H1 (cell line): ENCODE measurements around the gene TMEM79. TPM values are rescaled to one million over a fixed set of nuclear protein-coding genes. Genes with fewer than 3 reads are reported as not detected.

ENCODE experiments used
- CTCF ChIA-PET: fragments of 300-600 bp; sonication (Branson Sonifier 250); formaldehyde crosslinking; loops from one replicate; lab custom pipeline; 2021; ENCODE audit not compliant: partially characterized antibody; lab: Charles Lee
- POLR2A ChIA-PET: fragments of 300-600 bp; sonication (Branson Sonifier 250); formaldehyde crosslinking; loops from one replicate; lab custom pipeline; 2021; ENCODE audit warnings: inconsistent platforms; ENCODE audit not compliant: partially characterized antibody; lab: Charles Lee
- DNase-seq, 2 experiments: peaks; one replicate each; pipeline versions ENCODE4 v3.0.0 to v3.0.0-alpha.2; 2010 to 2022; ENCODE audit warnings: low spot score in 2 of 2, low read depth in 1 of 2, mixed read lengths in 1 of 2
- FAIRE-seq: peaks from 2 replicates; lab custom pipeline; 2011; peaks lifted over from hg19 to GRCh38; lab: Jason Lieb, UNC
- H2AFZ ChIP-seq: 2 replicates; pipeline ENCODE4 v1.8.1; 2012; ENCODE audit warnings: low read length, inconsistent platforms
- H2AK5ac ChIP-seq: 2 replicates; pipeline ENCODE4 v1.6.1; 2013; ENCODE audit warnings: low read depth, low read length
- H2BK120ac ChIP-seq: replicated peaks from 2 replicates; pipeline ENCODE3; 2013; ENCODE audit warnings: low read depth, low read length, inconsistent platforms
- H2BK12ac ChIP-seq: 2 replicates; pipeline ENCODE4 v1.6.1; 2013; ENCODE audit warnings: low read depth, low read length
- H2BK15ac ChIP-seq: 2 replicates; pipeline ENCODE4 v1.6.1; 2013; ENCODE audit warnings: low read length
- H2BK20ac ChIP-seq: 2 replicates; pipeline ENCODE4 v1.6.1; 2013; ENCODE audit warnings: low read length
- H2BK5ac ChIP-seq: 2 replicates; pipeline ENCODE4 v1.6.1; 2013; ENCODE audit warnings: low read depth, low read length
- H3K14ac ChIP-seq: 2 replicates; pipeline ENCODE4 v1.6.1; 2013; ENCODE audit warnings: inconsistent platforms; ENCODE audit not compliant: insufficient read length
- H3K18ac ChIP-seq: 2 replicates; pipeline ENCODE4 v1.6.1; 2013; ENCODE audit warnings: low read length; ENCODE audit errors: extremely low read depth
- H3K23ac ChIP-seq: 2 replicates; pipeline ENCODE4 v1.6.1; 2013; ENCODE audit warnings: inconsistent platforms; ENCODE audit not compliant: insufficient read length
- H3K23me2 ChIP-seq: 2 replicates; pipeline ENCODE4 v1.6.1; 2013; ENCODE audit warnings: low read depth, low read length
- H3K27ac ChIP-seq: 2 replicates; pipeline ENCODE4 v1.6.1; 2011; ENCODE audit warnings: low read depth, low read length, inconsistent platforms
- H3K27me3 ChIP-seq, 4 experiments: replicated peaks in 1 of 4; 1 replicate in 1 of 4; 2 replicates in 3 of 4; pipeline versions ENCODE4 v1.6.1 to v1.8.1; 2011 to 2013; ENCODE audit warnings: low read length in 3 of 4, mild to moderate bottlenecking in 3 of 4, inconsistent platforms in 2 of 4, mixed read lengths in 2 of 4, moderate library complexity in 1 of 4; ENCODE audit not compliant: control insufficient read depth in 3 of 4, insufficient read depth in 3 of 4; ENCODE audit errors: extremely low read depth in 1 of 4
- H3K36me3 ChIP-seq, 4 experiments: 2 replicates each; pipeline versions ENCODE4 v1.6.1 to v1.8.1; 2011 to 2013; ENCODE audit warnings: mild to moderate bottlenecking in 4 of 4, low read length in 3 of 4, moderate library complexity in 2 of 4, control low read depth in 1 of 4, inconsistent platforms in 1 of 4; ENCODE audit not compliant: insufficient read depth in 4 of 4, control insufficient read depth in 2 of 4
- H3K4ac ChIP-seq: replicated peaks from 2 replicates; pipeline ENCODE3; 2013; ENCODE audit warnings: low read length, low read depth, mixed read lengths, inconsistent platforms; ENCODE audit not compliant: insufficient read length
- H3K4me1 ChIP-seq, 4 experiments: replicated peaks in 1 of 4; 1 replicate in 1 of 4; 2 replicates in 3 of 4; pipeline versions ENCODE4 v1.6.1 to v1.8.1; 2011 to 2013; ENCODE audit warnings: low read length in 3 of 4, inconsistent platforms in 2 of 4, mixed read lengths in 1 of 4; ENCODE audit not compliant: insufficient read depth in 4 of 4, control insufficient read depth in 3 of 4
- H3K4me2 ChIP-seq, 2 experiments: 2 replicates each; pipeline versions ENCODE4 v1.6.1 to v1.8.1; 2011 to 2013; ENCODE audit warnings: low read depth in 2 of 2, low read length in 2 of 2, control low read depth in 1 of 2, inconsistent platforms in 1 of 2, mild to moderate bottlenecking in 1 of 2; ENCODE audit not compliant: insufficient read depth in 1 of 2
- H3K4me3 ChIP-seq, 4 experiments: fragments of 200-600, 300-600 bp in 1 of 4; sonication (generic), shearing (Covaris generic), sonication (Bioruptor Twin) in 1 of 4; 2 replicates each; pipeline versions ENCODE4 v1.5.1 to v1.8.1; 2011 to 2016; ENCODE audit warnings: low read length in 4 of 4, low read depth in 3 of 4, control low read depth in 2 of 4, inconsistent platforms in 2 of 4, mild to moderate bottlenecking in 2 of 4, mixed read lengths in 1 of 4, moderate library complexity in 1 of 4; ENCODE audit not compliant: insufficient read depth in 2 of 4; ENCODE audit errors: extremely low read depth in 1 of 4
- H3K56ac ChIP-seq: replicated peaks from 2 replicates; pipeline ENCODE3; 2013; ENCODE audit warnings: low read depth, mild to moderate bottlenecking, mixed read lengths, low read length, inconsistent platforms; ENCODE audit not compliant: insufficient read length
- H3K79me1 ChIP-seq: 2 replicates; pipeline ENCODE4 v1.6.1; 2013; ENCODE audit warnings: low read depth, low read length, control low read depth
- H3K79me2 ChIP-seq, 2 experiments: 2 replicates each; pipeline versions ENCODE4 v1.6.1 to v1.8.1; 2012 to 2013; ENCODE audit warnings: low read length in 2 of 2, mild to moderate bottlenecking in 2 of 2, inconsistent platforms in 1 of 2; ENCODE audit not compliant: insufficient read depth in 2 of 2, control insufficient read depth in 1 of 2
- H3K9ac ChIP-seq, 4 experiments: replicated peaks in 1 of 4; 1 replicate in 1 of 4; 2 replicates in 3 of 4; pipeline versions ENCODE4 v1.6.1 to v1.8.1; 2011 to 2013; ENCODE audit warnings: low read depth in 3 of 4, low read length in 3 of 4, control low read depth in 2 of 4, mild to moderate bottlenecking in 2 of 4, moderate library complexity in 2 of 4, inconsistent platforms in 1 of 4; ENCODE audit errors: extremely low read depth in 1 of 4
- H3K9me3 ChIP-seq, 2 experiments: 2 replicates each; pipeline versions ENCODE4 v1.6.1 to v1.8.1; 2012 to 2013; ENCODE audit warnings: mild to moderate bottlenecking in 2 of 2, moderate library complexity in 2 of 2, control low read depth in 1 of 2, inconsistent platforms in 1 of 2, low read depth in 1 of 2, low read length in 1 of 2, mixed read lengths in 1 of 2; ENCODE audit not compliant: insufficient read depth in 2 of 2
- H4K20me1 ChIP-seq, 2 experiments: replicated peaks in 1 of 2; 2 replicates each; pipeline versions ENCODE3 to v1.8.1; 2011 to 2013; ENCODE audit warnings: inconsistent platforms in 2 of 2, low read length in 2 of 2, mild to moderate bottlenecking in 1 of 2; ENCODE audit not compliant: insufficient read depth in 2 of 2, control insufficient read depth in 1 of 2
- H4K5ac ChIP-seq: 2 replicates; pipeline ENCODE4 v1.6.1; 2013; ENCODE audit warnings: low read length, low read depth, mixed read lengths, inconsistent platforms; ENCODE audit not compliant: insufficient read length
- H4K8ac ChIP-seq: 2 replicates; pipeline ENCODE4 v1.8.0; 2013; ENCODE audit warnings: mild to moderate bottlenecking, moderate library complexity, low read length, inconsistent platforms; ENCODE audit not compliant: insufficient read depth; ENCODE audit errors: extremely low read depth
- H4K91ac ChIP-seq: replicated peaks from 2 replicates; pipeline ENCODE3; 2013; ENCODE audit warnings: low read length, mixed read lengths, inconsistent platforms; ENCODE audit not compliant: insufficient read length
- BCL11A ChIP-seq, 2 experiments: IDR thresholded peaks; one replicate each; pipeline ENCODE4 v1.6.1; 2011; ENCODE audit warnings: low read depth in 2 of 2, low read length in 2 of 2, mild to moderate bottlenecking in 2 of 2
- BRCA1 ChIP-seq: IDR thresholded peaks from 2 replicates; pipeline ENCODE4 v1.6.1; 2012; ENCODE audit warnings: low read depth, low read length, improper control_type of control experiment
- CEBPB ChIP-seq: IDR thresholded peaks from 2 replicates; pipeline ENCODE4 v1.6.1; 2012; ENCODE audit warnings: low read depth, low read length
- EGR1 ChIP-seq: IDR thresholded peaks from 2 replicates; pipeline ENCODE4 v1.6.1; 2011; ENCODE audit warnings: low read depth, low read length, borderline replicate concordance
- KDM1A ChIP-seq: fragments of 200-600, 300-600 bp; sonication (generic); IDR thresholded peaks from 2 replicates; pipeline ENCODE4 v1.7.1; 2016; ENCODE audit warnings: mild to moderate bottlenecking, low read length, borderline replicate concordance
- MAFK ChIP-seq: IDR thresholded peaks from 2 replicates; pipeline ENCODE4 v1.6.1; 2012; ENCODE audit warnings: low read depth, mild to moderate bottlenecking, improper control_type of control experiment, low read length
- NRF1 ChIP-seq: IDR thresholded peaks from 2 replicates; pipeline ENCODE4 v1.6.1; 2011; ENCODE audit warnings: mild to moderate bottlenecking, low read depth, low read length, improper control_type of control experiment
- POLR2AphosphoS5 ChIP-seq: IDR thresholded peaks from 2 replicates; pipeline ENCODE4 v1.6.1; 2011; ENCODE audit warnings: low read depth, low read length
- POU5F1 ChIP-seq: IDR thresholded peaks from 2 replicates; pipeline ENCODE4 v1.6.1; 2011; ENCODE audit warnings: low read depth, mild to moderate bottlenecking, low read length, moderate library complexity
- RFX5 ChIP-seq: IDR thresholded peaks from 2 replicates; pipeline ENCODE4 v1.6.1; 2011; ENCODE audit warnings: low read depth, low read length, improper control_type of control experiment, borderline replicate concordance
- SAP30 ChIP-seq: fragments of 300-600 bp; sonication (generic); IDR thresholded peaks from 2 replicates; pipeline ENCODE4 v1.7.1; 2012; ENCODE audit warnings: low read length, moderate library complexity, mild to moderate bottlenecking, inconsistent platforms; ENCODE audit not compliant: insufficient read depth, insufficient replicate concordance
- SUZ12 ChIP-seq: fragments of 200-600 bp; sonication (generic); IDR thresholded peaks from 2 replicates; pipeline ENCODE4 v1.6.1; 2012; ENCODE audit warnings: mild to moderate bottlenecking, inconsistent platforms, low read length, moderate library complexity, mixed read lengths
- TAF1 ChIP-seq: IDR thresholded peaks from 2 replicates; pipeline ENCODE4 v1.6.1; 2011; ENCODE audit warnings: mild to moderate bottlenecking, low read depth, low read length
- TAF7 ChIP-seq: optimal IDR thresholded peaks from 2 replicates; pipeline ENCODE3; 2011; ENCODE audit warnings: low read depth, mild to moderate bottlenecking, inconsistent platforms, low read length, moderate library complexity, borderline replicate concordance
- TBP ChIP-seq: IDR thresholded peaks from 2 replicates; pipeline ENCODE4 v1.6.1; 2011; ENCODE audit warnings: low read depth, low read length, improper control_type of control experiment
- WGBS, 2 experiments: shearing (Covaris generic) in 1 of 2; methylation state at CpG; one replicate each; pipeline versions ENCODE4 v1.1.6 to v1.1.7; 2013 to 2015; ENCODE audit warnings: low lambda C conversion rate in 2 of 2, mixed read lengths in 2 of 2, inconsistent platforms in 1 of 2, low coverage in 1 of 2, missing lambda C conversion rate in 1 of 2; ENCODE audit not compliant: insufficient replicate concordance in 2 of 2, insufficient coverage in 1 of 2, insufficient read length in 1 of 2; ENCODE audit errors: extremely low coverage in 1 of 2, missing lambda C conversion rate in 1 of 2; 5-methylcytosine and 5-hydroxymethylcytosine counted together
- polyA plus RNA-seq, 7 experiments: library from polyadenylated mRNA; depleted of rRNA in 3 of 7; stranded (reverse) in 5 of 7; unstranded in 2 of 7; fragments of >200 nt in 5 of 7; fragments of 200-250 nt in 2 of 7; gene quantifications; 1 replicate in 5 of 7; 2 replicates in 1 of 7; 4 replicates in 1 of 7; pipeline versions ENCODE4 v1.2.1 to v1.2.3, GENCODE V29; 2011 to 2013; ENCODE audit warnings: missing spikeins in 2 of 7, mixed read lengths in 2 of 7
- total RNA-seq: library from RNA; stranded (reverse); fragmentation: NEBNext Ultra II Directional; extraction: Animal tissue kit (Norgen Biotek cat#: 25700); gene quantifications from 2 replicates; pipeline ENCODE4 v1.2.1, GENCODE V29; 2021

The TMEM79 gene
- total and polyA plus RNA-seq, 2 of the 8 experiments (the other 6 are each of a cell fraction or from before 2014, with no cell fraction given): 2.1 to 2.3 TPM

GRCh38 chr1:156270314-156270713 lies 13.8 kb upstream of the TMEM79 start:
- CTCF ChIA-PET: interaction anchor here (0.9 to 3.8 kb wide), 2 partner anchors 13 to 49 kb away, joined by 4 to 22 read pairs; no protein-coding TSS in a partner anchor
- no peak overlapping the region for H2BK15ac ChIP-seq
- no peak overlapping the region for H3K23ac ChIP-seq
- peaks cover 45 to 85% (median 76%) of the 10 kb centered on the region in 4 experiments for H3K36me3 ChIP-seq
- no peak overlapping the region for H4K5ac ChIP-seq
- H3K23me2 ChIP-seq: no peaks in the 10 kb centered on the region
- H3K4me1 ChIP-seq: no peaks in the 10 kb centered on the region
- H3K4me3 ChIP-seq: no peak overlapping the region
- no peak overlapping the region for H2BK120ac ChIP-seq
- no peak overlapping the region for H3K14ac ChIP-seq
- POLR2A ChIA-PET: interaction anchor here (0.7 to 17.4 kb wide), 8 partner anchors 10 to 47 kb away, joined by 3 to 221 read pairs (median 4); partner anchors contain the start of genes GLMP, SMG5 and VHLL
- H3K18ac ChIP-seq: no peak overlapping the region
- H4K20me1 ChIP-seq: peaks cover 2 to 3% of the 10 kb centered on the region in 2 experiments
- no peak overlapping the region for H2BK5ac ChIP-seq
- H3K9me3 ChIP-seq: peaks cover 0 to 2% of the 10 kb centered on the region in 2 experiments; a peak in 1 of 4 replicates
- DNase-seq: no peak
- no peak overlapping the region for H2AFZ ChIP-seq
- no peak overlapping the region for H3K9ac ChIP-seq
- no peaks in the 10 kb centered on the region for H3K27me3 ChIP-seq
- no peak for FAIRE-seq
- H2BK12ac ChIP-seq: no peak overlapping the region
- no peak overlapping the region for H3K27ac ChIP-seq
- no peak overlapping the region for H3K4ac ChIP-seq
- no peaks in the 10 kb centered on the region for H3K79me1 ChIP-seq
- no peak overlapping the region for H4K8ac ChIP-seq
- H3K56ac ChIP-seq: no peak overlapping the region
- H4K91ac ChIP-seq: no peak overlapping the region
- no peak overlapping the region for H2BK20ac ChIP-seq
- H3K79me2 ChIP-seq: no peaks in the 10 kb centered on the region
- H3K4me2 ChIP-seq: no peak overlapping the region
- 96% methylated on average over 3 of the region's 3 CpGs; no CpG with 5 or more reads in 1 of the 2 experiments for WGBS, 2 experiments
- H2AK5ac ChIP-seq: no peak overlapping the region
- no peak for TF ChIP-seq NRF1
- TF ChIP-seq TBP: no peak
- TF ChIP-seq TAF7: no peak
- no peak for TF ChIP-seq RFX5
- no peak for TF ChIP-seq BCL11A (IDR thresholded peaks at IDR 0.05; ENCODE audit: low read depth in 2 of 2, low read length in 2 of 2)
- TF ChIP-seq SUZ12: no peak
- no peak for TF ChIP-seq SAP30
- no peak for TF ChIP-seq CEBPB
- TF ChIP-seq KDM1A: no peak
- TF ChIP-seq POLR2AphosphoS5: no peak
- no peak for TF ChIP-seq MAFK
- TF ChIP-seq POU5F1: no peak
- TF ChIP-seq EGR1: no peak
- no peak for TF ChIP-seq BRCA1
- TF ChIP-seq TAF1: no peak
